ENCODE results near the gene DUSP19. TPM values are rescaled to one million over a fixed set of nuclear protein-coding genes. Genes with fewer than 3 reads are reported as not detected.

Gene DUSP19
- total and polyA plus RNA-seq, 2 of the 8 experiments (the other 6 are each of a cell fraction or from before 2014, with no cell fraction given) = 0.73 to 2.3 TPM

- no peak for TF ChIP-seq CHD7 (IDR thresholded peaks at IDR 0.05; ENCODE audit: insufficient replicate concordance, low read length)
- no peak for TF ChIP-seq HDAC2 (IDR thresholded peaks at IDR 0.05; ENCODE audit: borderline replicate concordance in 1 of 2, low read depth in 2 of 2, low read length in 2 of 2)
- no peak for TF ChIP-seq TCF12 (IDR thresholded peaks at IDR 0.05; ENCODE audit: low read depth, low read length)
- no peak for TF ChIP-seq EZH2 (IDR thresholded peaks at IDR 0.05; ENCODE audit: low read depth, low read length, severe bottlenecking)
- no peak for TF ChIP-seq KDM4A (IDR thresholded peaks at IDR 0.05; ENCODE audit: low read depth, low read length, severe bottlenecking)
- no peak for TF ChIP-seq JUN (IDR thresholded peaks at IDR 0.05; ENCODE audit: low read depth, low read length)
- TF ChIP-seq CEBPB (IDR thresholded peaks at IDR 0.05; ENCODE audit: low read depth, low read length) = no peak
- no peak for TF ChIP-seq CHD1 (IDR thresholded peaks at IDR 0.05; ENCODE audit: low read depth, low read length)
- no peak for TF ChIP-seq ATF3 (IDR thresholded peaks at IDR 0.05; ENCODE audit: insufficient read depth, low read depth, low read length)
- no peak for TF ChIP-seq SRF (IDR thresholded peaks at IDR 0.05; ENCODE audit: low read depth, low read length)
- TF ChIP-seq MAFK (IDR thresholded peaks at IDR 0.05; ENCODE audit: low read depth, low read length) = no peak
Measured at GRCh38 chr2:183063083-183063482, 15.5 kb upstream of the DUSP19 start (continued).
